ENCODE measurements around the gene ICAM2.

Gene ICAM2

GRCh38 chr17:63998050-63998720 lies 22.2 kb downstream of the ICAM2 start, which contains the start of gene PRR29:
PRR29 (plus strand) TSS chr17:63998351; CDS start chr17:63998365, 14 bp downstream.
- Histone ChIP-seq H3K9ac (ENCODE audit: low read depth, low read length, poor library complexity, severe bottlenecking) (peak within 1 kb of the TSS; percentile 20), H2AFZ (ENCODE audit: low read length) (peak within 1 kb of the TSS; percentile 34)

GRCh38 chr17:63997341-63998048 lies 22.9 kb downstream of the ICAM2 start:
- no peaks in the 10 kb centered on the region for H3K9me3 ChIP-seq (ENCODE audit: insufficient read depth, low read depth, low read length)
- no peaks in the 10 kb centered on the region for H3K9me2 ChIP-seq (replicated peaks; ENCODE audit: low read depth, low read length)
- no peak for TF ChIP-seq CTCF (conservative IDR thresholded peaks at IDR 0.05; ENCODE audit: low read length)
- TF ChIP-seq EZH2phosphoT487 (IDR thresholded peaks at IDR 0.05; ENCODE audit: borderline replicate concordance), result no peak
- H4K20me1 ChIP-seq (ENCODE audit: insufficient read depth, low read length, poor library complexity, severe bottlenecking), result no peaks in the 10 kb centered on the region
- no peak overlapping the region; the same call in 1 of the 2 replicates for H2AFZ ChIP-seq (ENCODE audit: low read length)
- H3K9ac ChIP-seq (ENCODE audit: low read depth, low read length, poor library complexity, severe bottlenecking), result peak overlapping the region; percentile 20
- H3K36me3 ChIP-seq (ENCODE audit: insufficient read depth, low read length), result peaks cover 6% of the 10 kb centered on the region; the same call in 1 of the 2 replicates
- peaks cover 13% of the 10 kb centered on the region for H3K4me1 ChIP-seq (ENCODE audit: insufficient read depth, low read length, poor library complexity, severe bottlenecking)
- H3F3A ChIP-seq (ENCODE audit: low read depth), result no peaks in the 10 kb centered on the region
- H3K4me2 ChIP-seq (ENCODE audit: low read depth, low read length, poor library complexity, severe bottlenecking), result peak overlapping the region; percentile 57
- H3K27me3 ChIP-seq (ENCODE audit: insufficient read depth, low read length, poor library complexity, severe bottlenecking), result no peaks in the 10 kb centered on the region
- H3K79me2 ChIP-seq (ENCODE audit: insufficient read depth, low read length), result no peaks in the 10 kb centered on the region
- peak overlapping the region; percentile 69 for H3K4me3 ChIP-seq (ENCODE audit: low read length, poor library complexity, severe bottlenecking)

More at GRCh38 chr17:63998050-63998720, 22.2 kb downstream of the ICAM2 start, which contains the start of gene PRR29:
- Histone ChIP-seq H3K4me1 (ENCODE audit: insufficient read depth, low read length, poor library complexity, severe bottlenecking) (peaks cover 13% of the 10 kb centered on the region), H3F3A (ENCODE audit: low read depth) (no peaks in the 10 kb centered on the region), H4K20me1 (ENCODE audit: insufficient read depth, low read length, poor library complexity, severe bottlenecking) (no peaks in the 10 kb centered on the region), H3K4me3 (ENCODE audit: low read length, poor library complexity, severe bottlenecking) (peak within 1 kb of the TSS; percentile 69), H3K9me3 (ENCODE audit: insufficient read depth, low read depth, low read length) (no peaks in the 10 kb centered on the region), H3K4me2 (ENCODE audit: low read depth, low read length, poor library complexity, severe bottlenecking) (peak within 1 kb of the TSS; percentile 57), H3K36me3 (ENCODE audit: insufficient read depth, low read length) (peaks cover 13% of the 10 kb centered on the region; the same call in 1 of the 2 replicates), H3K27me3 (ENCODE audit: insufficient read depth, low read length, poor library complexity, severe bottlenecking) (no peaks in the 10 kb centered on the region), H3K79me2 (ENCODE audit: insufficient read depth, low read length) (no peaks in the 10 kb centered on the region), H3K9me2 (replicated peaks; ENCODE audit: low read depth, low read length) (no peaks in the 10 kb centered on the region)
- no peak for TF ChIP-seq CTCF (conservative IDR thresholded peaks at IDR 0.05; ENCODE audit: low read length)
- no peak for TF ChIP-seq EZH2phosphoT487 (IDR thresholded peaks at IDR 0.05; ENCODE audit: borderline replicate concordance)

GRCh38 chr17:63996430-63997182 lies 23.8 kb downstream of the ICAM2 start:
- TF ChIP-seq CTCF (conservative IDR thresholded peaks at IDR 0.05; ENCODE audit: low read length), result no peak
- no peak for TF ChIP-seq EZH2phosphoT487 (IDR thresholded peaks at IDR 0.05; ENCODE audit: borderline replicate concordance)
- peaks cover 13% of the 10 kb centered on the region for H3K4me1 ChIP-seq (ENCODE audit: insufficient read depth, low read length, poor library complexity, severe bottlenecking)
- H3K9me3 ChIP-seq (ENCODE audit: insufficient read depth, low read depth, low read length), result no peaks in the 10 kb centered on the region
- H3K9me2 ChIP-seq (replicated peaks; ENCODE audit: low read depth, low read length), result no peaks in the 10 kb centered on the region
- no peaks in the 10 kb centered on the region for H3F3A ChIP-seq (ENCODE audit: low read depth)
- no peaks in the 10 kb centered on the region for H4K20me1 ChIP-seq (ENCODE audit: insufficient read depth, low read length, poor library complexity, severe bottlenecking)
- no peak overlapping the region for H3K4me3 ChIP-seq (ENCODE audit: low read length, poor library complexity, severe bottlenecking)
- H3K4me2 ChIP-seq (ENCODE audit: low read depth, low read length, poor library complexity, severe bottlenecking), result no peak overlapping the region
- no peaks in the 10 kb centered on the region for H3K36me3 ChIP-seq (ENCODE audit: insufficient read depth, low read length)
- H2AFZ ChIP-seq (ENCODE audit: low read length), result no peak overlapping the region
- no peaks in the 10 kb centered on the region for H3K79me2 ChIP-seq (ENCODE audit: insufficient read depth, low read length)
- no peak overlapping the region for H3K9ac ChIP-seq (ENCODE audit: low read depth, low read length, poor library complexity, severe bottlenecking)
- no peaks in the 10 kb centered on the region for H3K27me3 ChIP-seq (ENCODE audit: insufficient read depth, low read length, poor library complexity, severe bottlenecking)

Data from Loucy (cell line).